WTC11 (cell line): ENCODE data around the gene WDR82. TPM values are rescaled to one million over a fixed set of nuclear protein-coding genes. Genes with fewer than 3 reads are reported as not detected.

Source experiments
- ATAC-seq: fragments of 200-7000 bp; cut with Tn5 transposase; 2 replicates; pipeline ENCODE4 v1.10.0; 2021; ENCODE audit warnings: mild to moderate bottlenecking, moderate library complexity
- CTCF ChIA-PET: fragments of 300-600 bp; sonication (Branson Sonifier 250); formaldehyde crosslinking; loops from one replicate; lab custom pipeline; 2021; ENCODE audit warnings: antibody characterized with exemption; lab: Charles Lee
- POLR2A ChIA-PET: fragments of 350-600 bp; sonication (Branson Sonifier 250); formaldehyde crosslinking; loops from one replicate; lab custom pipeline; 2021; ENCODE audit warnings: antibody characterized with exemption; lab: Charles Lee
- DNase-seq: peaks from one replicate; pipeline ENCODE4 v3.0.0; 2021; ENCODE audit warnings: low spot score
- H3K27ac Mint-ChIP-seq: 2 replicates; pipeline ENCODE4 v1.8.0; 2021; ENCODE audit warnings: mixed read lengths
- H3K27me3 Mint-ChIP-seq: 2 replicates; pipeline ENCODE4 v1.8.0; 2021; ENCODE audit warnings: low read depth, mild to moderate bottlenecking, moderate library complexity, mixed read lengths
- H3K36me3 Mint-ChIP-seq: 2 replicates; pipeline ENCODE4 v1.8.0; 2021; ENCODE audit warnings: mixed read lengths
- H3K4me1 Mint-ChIP-seq: 2 replicates; pipeline ENCODE4 v1.8.0; 2022; ENCODE audit warnings: mixed read lengths
- H3K4me3 Mint-ChIP-seq: 2 replicates; pipeline ENCODE4 v1.8.0; 2021; ENCODE audit warnings: mild to moderate bottlenecking, moderate library complexity, mixed read lengths
- H3K9me3 Mint-ChIP-seq: 2 replicates; pipeline ENCODE4 v1.8.0; 2021; ENCODE audit warnings: mixed read lengths
- CREB1 ChIP-seq: sonication (generic); formaldehyde crosslinking; IDR thresholded peaks from 2 replicates; pipeline ENCODE4 v1.8.0; 2023; ENCODE audit warnings: mild to moderate bottlenecking, missing genetic modification reagents
- ELF4 ChIP-seq: sonication (generic); formaldehyde crosslinking; IDR thresholded peaks from 2 replicates; pipeline ENCODE4 v1.8.1; 2022; ENCODE audit warnings: low read depth, mild to moderate bottlenecking, moderate library complexity, missing genetic modification reagents
- ESRRA ChIP-seq: sonication (generic); formaldehyde crosslinking; IDR thresholded peaks from 2 replicates; pipeline ENCODE4 v1.8.1; 2022; ENCODE audit warnings: mild to moderate bottlenecking, missing genetic modification reagents, borderline replicate concordance
- IRF2 ChIP-seq: sonication (generic); formaldehyde crosslinking; IDR thresholded peaks from 2 replicates; pipeline ENCODE4 v1.8.0; 2022; ENCODE audit warnings: low read depth, missing genetic modification reagents, borderline replicate concordance
- JAZF1 ChIP-seq: fragments of 250-450 bp; sonication (Bioruptor Pico); IDR thresholded peaks from 2 replicates; pipeline ENCODE4 v1.9.0; 2021; ENCODE audit warnings: moderate library complexity, mild to moderate bottlenecking, inconsistent platforms
- NFE2L1 ChIP-seq: sonication (generic); formaldehyde crosslinking; IDR thresholded peaks from 2 replicates; pipeline ENCODE4 v1.8.1; 2023; ENCODE audit warnings: missing genetic modification reagents
- OVOL2 ChIP-seq: fragments of 250-450 bp; sonication (Bioruptor Pico); IDR thresholded peaks from 2 replicates; pipeline ENCODE4 v1.9.0; 2021; ENCODE audit warnings: mild to moderate bottlenecking, borderline replicate concordance
- PRRX2 ChIP-seq: fragments of 250-450 bp; sonication (Bioruptor Pico); IDR thresholded peaks from 2 replicates; pipeline ENCODE4 v1.8.0; 2021; ENCODE audit warnings: mild to moderate bottlenecking
- TCF7 ChIP-seq: sonication (generic); formaldehyde crosslinking; IDR thresholded peaks from 2 replicates; pipeline ENCODE4 v1.8.0; 2022; ENCODE audit warnings: mild to moderate bottlenecking, low read depth, missing genetic modification reagents, moderate library complexity
- ZNF232 ChIP-seq: sonication (generic); formaldehyde crosslinking; IDR thresholded peaks from 2 replicates; pipeline ENCODE4 v1.8.0; 2022; ENCODE audit warnings: mild to moderate bottlenecking, missing genetic modification reagents
- ZNF317 ChIP-seq: sonication (generic); formaldehyde crosslinking; IDR thresholded peaks from 2 replicates; pipeline ENCODE4 v1.8.1; 2023; ENCODE audit warnings: low read depth, mild to moderate bottlenecking, moderate library complexity, missing genetic modification reagents, borderline replicate concordance
- ZNF396 ChIP-seq: fragments of 250-450 bp; sonication (Bioruptor Pico); IDR thresholded peaks from 2 replicates; pipeline ENCODE4 v1.8.0; 2021; ENCODE audit warnings: mild to moderate bottlenecking, moderate library complexity, borderline replicate concordance
- total RNA-seq: library from RNA; stranded (reverse); gene quantifications from 3 replicates; pipeline ENCODE4 v1.2.3, GENCODE V29; 2021
- TF ChIP-seq, protein P1 (sequence below): sonication (generic); formaldehyde crosslinking; IDR thresholded peaks from 2 replicates; pipeline ENCODE4 v1.8.0; 2022; ENCODE audit warnings: mild to moderate bottlenecking, missing genetic modification reagents
- TF ChIP-seq, protein P2 (sequence below): sonication (generic); formaldehyde crosslinking; IDR thresholded peaks from 2 replicates; pipeline ENCODE4 v1.8.0; 2022; ENCODE audit warnings: missing genetic modification reagents
- TF ChIP-seq, protein P3 (sequence below): fragments of 250-450 bp; sonication (Bioruptor Pico); IDR thresholded peaks from 2 replicates; pipeline ENCODE4 v1.9.0; 2021; ENCODE audit warnings: mild to moderate bottlenecking

WDR82 gene
- total RNA-seq, 1 experiment from 2014 or later, result 69.7 TPM

DNA sequence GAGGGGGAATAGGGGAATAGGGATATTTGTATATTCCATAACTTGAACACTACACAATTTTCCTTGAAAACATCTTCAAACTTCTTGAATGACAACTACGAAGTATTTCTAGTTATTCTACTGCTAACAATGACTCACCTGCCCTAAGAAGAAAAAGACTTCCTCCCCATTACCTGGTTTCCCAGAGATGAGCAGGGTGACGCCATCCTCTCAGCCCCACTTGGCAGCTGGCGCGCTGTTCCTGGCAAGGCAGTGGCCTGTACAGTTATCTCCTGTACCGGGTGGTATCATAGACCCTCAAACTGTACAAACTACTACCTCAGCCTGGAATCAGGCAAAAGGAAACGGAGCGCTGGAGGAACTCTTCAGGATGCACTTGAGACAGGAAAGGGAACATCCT is 10.4 kb downstream of the WDR82 start:
- Mint-ChIP-seq H3K36me3 (peaks cover 69% of the 10 kb centered on the region), H3K4me3 (no peak overlapping the region), H3K4me1 (0 out of 2 replicates have a peak, but pooled peaks cover 3% of the 10 kb centered on the region), H3K27ac (no peak overlapping the region; the same call in 1 of the 2 replicates), H3K27me3 (no peaks in the 10 kb centered on the region), H3K9me3 (no peaks in the 10 kb centered on the region)
- ATAC-seq (no peak), DNase-seq (no peak)
- TF ChIP-seq, protein P1, sequence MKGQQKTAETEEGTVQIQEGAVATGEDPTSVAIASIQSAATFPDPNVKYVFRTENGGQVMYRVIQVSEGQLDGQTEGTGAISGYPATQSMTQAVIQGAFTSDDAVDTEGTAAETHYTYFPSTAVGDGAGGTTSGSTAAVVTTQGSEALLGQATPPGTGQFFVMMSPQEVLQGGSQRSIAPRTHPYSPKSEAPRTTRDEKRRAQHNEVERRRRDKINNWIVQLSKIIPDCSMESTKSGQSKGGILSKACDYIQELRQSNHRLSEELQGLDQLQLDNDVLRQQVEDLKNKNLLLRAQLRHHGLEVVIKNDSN (CRISPR knock-in tag), result no peak
- TF ChIP-seq NFE2L1 (CRISPR knock-in tag) (no peak), ZNF317 (no peak), TCF7 (CRISPR knock-in tag) (no peak), ZNF396 (CRISPR knock-in tag) (no peak), PRRX2 (CRISPR knock-in tag) (no peak), ZNF232 (CRISPR knock-in tag) (no peak), IRF2 (CRISPR knock-in tag) (no peak)
- TF ChIP-seq, protein P2, sequence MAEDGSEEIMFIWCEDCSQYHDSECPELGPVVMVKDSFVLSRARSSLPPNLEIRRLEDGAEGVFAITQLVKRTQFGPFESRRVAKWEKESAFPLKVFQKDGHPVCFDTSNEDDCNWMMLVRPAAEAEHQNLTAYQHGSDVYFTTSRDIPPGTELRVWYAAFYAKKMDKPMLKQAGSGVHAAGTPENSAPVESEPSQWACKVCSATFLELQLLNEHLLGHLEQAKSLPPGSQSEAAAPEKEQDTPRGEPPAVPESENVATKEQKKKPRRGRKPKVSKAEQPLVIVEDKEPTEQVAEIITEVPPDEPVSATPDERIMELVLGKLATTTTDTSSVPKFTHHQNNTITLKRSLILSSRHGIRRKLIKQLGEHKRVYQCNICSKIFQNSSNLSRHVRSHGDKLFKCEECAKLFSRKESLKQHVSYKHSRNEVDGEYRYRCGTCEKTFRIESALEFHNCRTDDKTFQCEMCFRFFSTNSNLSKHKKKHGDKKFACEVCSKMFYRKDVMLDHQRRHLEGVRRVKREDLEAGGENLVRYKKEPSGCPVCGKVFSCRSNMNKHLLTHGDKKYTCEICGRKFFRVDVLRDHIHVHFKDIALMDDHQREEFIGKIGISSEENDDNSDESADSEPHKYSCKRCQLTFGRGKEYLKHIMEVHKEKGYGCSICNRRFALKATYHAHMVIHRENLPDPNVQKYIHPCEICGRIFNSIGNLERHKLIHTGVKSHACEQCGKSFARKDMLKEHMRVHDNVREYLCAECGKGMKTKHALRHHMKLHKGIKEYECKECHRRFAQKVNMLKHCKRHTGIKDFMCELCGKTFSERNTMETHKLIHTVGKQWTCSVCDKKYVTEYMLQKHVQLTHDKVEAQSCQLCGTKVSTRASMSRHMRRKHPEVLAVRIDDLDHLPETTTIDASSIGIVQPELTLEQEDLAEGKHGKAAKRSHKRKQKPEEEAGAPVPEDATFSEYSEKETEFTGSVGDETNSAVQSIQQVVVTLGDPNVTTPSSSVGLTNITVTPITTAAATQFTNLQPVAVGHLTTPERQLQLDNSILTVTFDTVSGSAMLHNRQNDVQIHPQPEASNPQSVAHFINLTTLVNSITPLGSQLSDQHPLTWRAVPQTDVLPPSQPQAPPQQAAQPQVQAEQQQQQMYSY, result no peak
- ChIA-PET POLR2A (no interaction called here), CTCF (no interaction called here)

DNA sequence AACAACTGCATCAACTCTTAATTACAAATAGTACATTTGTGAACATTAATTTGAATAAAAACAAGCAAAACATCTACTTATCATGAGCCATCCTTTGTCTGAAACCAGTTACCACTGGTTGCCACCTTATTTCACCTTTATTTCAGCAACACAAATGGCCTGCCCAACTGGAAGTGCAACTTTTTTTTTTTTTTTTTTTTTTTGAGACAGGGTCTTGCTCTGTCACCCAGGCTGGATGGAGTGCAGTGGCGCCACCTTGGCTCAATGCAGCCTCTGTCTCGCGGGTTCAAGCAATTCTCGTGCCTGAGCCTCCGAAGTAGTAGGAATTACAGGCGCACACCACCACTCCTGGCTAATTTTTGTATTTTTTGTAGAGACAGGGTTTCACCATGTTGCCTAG is 13.1 kb downstream of the WDR82 start:
- POLR2A ChIA-PET, result no interaction called here
- Mint-ChIP-seq H3K27ac (no peak overlapping the region), H3K36me3 (peaks cover 82% of the 10 kb centered on the region), H3K27me3 (no peaks in the 10 kb centered on the region), H3K4me1 (no peaks in the 10 kb centered on the region), H3K9me3 (no peaks in the 10 kb centered on the region), H3K4me3 (no peak overlapping the region)
- CTCF ChIA-PET, result no interaction called here
- DNase-seq, result no peak
- ATAC-seq, result no peak; the same call in 1 of the 2 replicates
- TF ChIP-seq, protein P3, sequence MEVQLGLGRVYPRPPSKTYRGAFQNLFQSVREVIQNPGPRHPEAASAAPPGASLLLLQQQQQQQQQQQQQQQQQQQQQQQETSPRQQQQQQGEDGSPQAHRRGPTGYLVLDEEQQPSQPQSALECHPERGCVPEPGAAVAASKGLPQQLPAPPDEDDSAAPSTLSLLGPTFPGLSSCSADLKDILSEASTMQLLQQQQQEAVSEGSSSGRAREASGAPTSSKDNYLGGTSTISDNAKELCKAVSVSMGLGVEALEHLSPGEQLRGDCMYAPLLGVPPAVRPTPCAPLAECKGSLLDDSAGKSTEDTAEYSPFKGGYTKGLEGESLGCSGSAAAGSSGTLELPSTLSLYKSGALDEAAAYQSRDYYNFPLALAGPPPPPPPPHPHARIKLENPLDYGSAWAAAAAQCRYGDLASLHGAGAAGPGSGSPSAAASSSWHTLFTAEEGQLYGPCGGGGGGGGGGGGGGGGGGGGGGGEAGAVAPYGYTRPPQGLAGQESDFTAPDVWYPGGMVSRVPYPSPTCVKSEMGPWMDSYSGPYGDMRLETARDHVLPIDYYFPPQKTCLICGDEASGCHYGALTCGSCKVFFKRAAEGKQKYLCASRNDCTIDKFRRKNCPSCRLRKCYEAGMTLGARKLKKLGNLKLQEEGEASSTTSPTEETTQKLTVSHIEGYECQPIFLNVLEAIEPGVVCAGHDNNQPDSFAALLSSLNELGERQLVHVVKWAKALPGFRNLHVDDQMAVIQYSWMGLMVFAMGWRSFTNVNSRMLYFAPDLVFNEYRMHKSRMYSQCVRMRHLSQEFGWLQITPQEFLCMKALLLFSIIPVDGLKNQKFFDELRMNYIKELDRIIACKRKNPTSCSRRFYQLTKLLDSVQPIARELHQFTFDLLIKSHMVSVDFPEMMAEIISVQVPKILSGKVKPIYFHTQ (CRISPR knock-in tag), result no peak
- TF ChIP-seq ESRRA (CRISPR knock-in tag), result no peak
- no peak for TF ChIP-seq JAZF1 (CRISPR knock-in tag)
- TF ChIP-seq CREB1 (CRISPR knock-in tag), result no peak

DNA sequence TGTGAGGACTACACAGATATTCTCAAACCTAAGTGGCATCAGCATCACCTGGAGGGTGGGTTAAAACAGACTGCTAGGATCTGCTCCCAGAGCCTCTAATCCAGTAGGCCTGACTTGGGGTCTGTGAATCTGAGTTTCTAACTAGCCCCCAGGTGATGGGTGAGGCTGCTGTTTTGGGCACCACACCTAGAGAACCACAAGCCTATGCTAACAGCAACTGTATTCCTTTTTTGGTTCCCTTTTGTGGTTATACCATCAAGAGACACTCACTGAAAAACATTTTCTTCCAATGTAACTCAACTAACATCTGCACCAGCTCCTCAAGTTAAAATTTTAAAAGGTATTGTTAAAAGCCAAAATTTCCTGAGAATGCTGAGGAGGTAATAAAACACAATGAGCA is 16.0 kb downstream of the WDR82 start:
- ATAC-seq (no peak), DNase-seq (no peak)
- Mint-ChIP-seq H3K27me3 (no peaks in the 10 kb centered on the region), H3K4me3 (no peak overlapping the region), H3K27ac (no peak overlapping the region), H3K4me1 (no peaks in the 10 kb centered on the region), H3K9me3 (no peaks in the 10 kb centered on the region), H3K36me3 (peaks cover 91% of the 10 kb centered on the region)
- TF ChIP-seq OVOL2 (CRISPR knock-in tag) (no peak), ELF4 (CRISPR knock-in tag) (no peak)
- TF ChIP-seq, protein P2, result no peak
- ChIA-PET POLR2A (no interaction called here), CTCF (interaction anchor here (2.5 kb wide), 1 partner anchor 42 kb away, joined by 7 read pairs; no protein-coding TSS in a partner anchor)
